ENCODE measurements around the gene CDH4. TPM values are rescaled to one million over a fixed set of nuclear protein-coding genes. Genes with fewer than 3 reads are reported as not detected.

Gene CDH4
- total RNA-seq, 1 donor from 2014 or later = 3.2 TPM

GRCh38 chr20:61727761-61728160 is 475.7 kb downstream of the CDH4 start:
- TF ChIP-seq EZH2 (IDR thresholded peaks at IDR 0.05; ENCODE audit: insufficient read depth, low read length) = no peak
- TF ChIP-seq, protein P1, sequence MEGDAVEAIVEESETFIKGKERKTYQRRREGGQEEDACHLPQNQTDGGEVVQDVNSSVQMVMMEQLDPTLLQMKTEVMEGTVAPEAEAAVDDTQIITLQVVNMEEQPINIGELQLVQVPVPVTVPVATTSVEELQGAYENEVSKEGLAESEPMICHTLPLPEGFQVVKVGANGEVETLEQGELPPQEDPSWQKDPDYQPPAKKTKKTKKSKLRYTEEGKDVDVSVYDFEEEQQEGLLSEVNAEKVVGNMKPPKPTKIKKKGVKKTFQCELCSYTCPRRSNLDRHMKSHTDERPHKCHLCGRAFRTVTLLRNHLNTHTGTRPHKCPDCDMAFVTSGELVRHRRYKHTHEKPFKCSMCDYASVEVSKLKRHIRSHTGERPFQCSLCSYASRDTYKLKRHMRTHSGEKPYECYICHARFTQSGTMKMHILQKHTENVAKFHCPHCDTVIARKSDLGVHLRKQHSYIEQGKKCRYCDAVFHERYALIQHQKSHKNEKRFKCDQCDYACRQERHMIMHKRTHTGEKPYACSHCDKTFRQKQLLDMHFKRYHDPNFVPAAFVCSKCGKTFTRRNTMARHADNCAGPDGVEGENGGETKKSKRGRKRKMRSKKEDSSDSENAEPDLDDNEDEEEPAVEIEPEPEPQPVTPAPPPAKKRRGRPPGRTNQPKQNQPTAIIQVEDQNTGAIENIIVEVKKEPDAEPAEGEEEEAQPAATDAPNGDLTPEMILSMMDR (IDR thresholded peaks at IDR 0.05; ENCODE audit: insufficient read depth, low read depth, low read length) = no peak
- peaks cover 18% of the 10 kb centered on the region for H3K4me1 Mint-ChIP-seq (ENCODE audit: low read depth, unreplicated experiment)
- Histone ChIP-seq H3K4me1 (ENCODE audit: insufficient read depth, low read length) (peaks cover 5% of the 10 kb centered on the region), H3K4me2 (ENCODE audit: low read length) (no peak overlapping the region), H3K36me3 (ENCODE audit: insufficient read depth, low read length) (no peaks in the 10 kb centered on the region), H4K20me1 (ENCODE audit: insufficient read depth, low read length) (peaks cover 13% of the 10 kb centered on the region), H3K27me3 (ENCODE audit: insufficient read depth, low read length) (no peaks in the 10 kb centered on the region), H3K27ac (ENCODE audit: low read depth, low read length) (no peak overlapping the region), H2AFZ (ENCODE audit: low read depth, low read length) (no peak overlapping the region), H3K79me2 (ENCODE audit: insufficient read depth, low read length) (no peaks in the 10 kb centered on the region), H3K9ac (ENCODE audit: low read length) (no peak overlapping the region), H3K4me3 (ENCODE audit: insufficient read depth, low read depth, low read length) (no peak overlapping the region), H3K9me3 (ENCODE audit: insufficient read depth, low read depth, low read length) (peaks cover 4% of the 10 kb centered on the region)
- no peak overlapping the region for H3K4me3 Mint-ChIP-seq (ENCODE audit: unreplicated experiment)
- H3K36me3 Mint-ChIP-seq (ENCODE audit: low read depth, unreplicated experiment) = peaks cover 2% of the 10 kb centered on the region
- FAIRE-seq (no peak), DNase-seq (ENCODE audit: low read depth) (no peak)
- H3K27ac Mint-ChIP-seq (ENCODE audit: unreplicated experiment) = no peak overlapping the region
- no peaks in the 10 kb centered on the region for H3K9me3 Mint-ChIP-seq (ENCODE audit: unreplicated experiment)
- H3K27me3 Mint-ChIP-seq (ENCODE audit: low read depth, unreplicated experiment) = peaks cover 4% of the 10 kb centered on the region

DNA sequence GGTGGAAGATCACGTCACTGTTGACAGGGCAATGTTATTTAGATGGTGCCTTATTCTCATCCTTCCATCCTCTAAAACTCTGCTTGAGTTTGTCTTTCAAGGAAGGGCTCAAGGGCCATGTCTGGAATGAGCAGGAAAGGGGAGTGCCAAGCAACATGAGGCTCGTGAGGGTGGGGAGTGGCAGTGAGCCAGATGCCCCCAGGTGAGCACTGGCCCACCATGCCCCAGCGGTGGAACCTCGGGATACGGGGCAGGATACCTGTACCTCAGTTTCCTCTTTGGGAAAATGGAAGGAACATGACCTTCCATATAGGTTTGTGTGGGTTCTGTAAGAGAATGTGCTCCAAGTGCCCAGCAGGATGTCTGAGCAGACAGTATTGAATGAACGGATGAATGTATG is 476.3 kb downstream of the CDH4 start:
- H3K4me3 Mint-ChIP-seq (ENCODE audit: unreplicated experiment) = no peak overlapping the region
- peaks cover 13% of the 10 kb centered on the region for H4K20me1 ChIP-seq (ENCODE audit: insufficient read depth, low read length)
- FAIRE-seq (no peak), DNase-seq (ENCODE audit: low read depth) (no peak)
- no peaks in the 10 kb centered on the region for H3K36me3 ChIP-seq (ENCODE audit: insufficient read depth, low read length)
- H3K9ac ChIP-seq (ENCODE audit: low read length) = no peak overlapping the region
- H3K27ac ChIP-seq (ENCODE audit: low read depth, low read length) = no peak overlapping the region
- peaks cover 5% of the 10 kb centered on the region for H3K4me1 ChIP-seq (ENCODE audit: insufficient read depth, low read length)
- H3K27ac Mint-ChIP-seq (ENCODE audit: unreplicated experiment) = no peak overlapping the region
- no peak for TF ChIP-seq EZH2 (IDR thresholded peaks at IDR 0.05; ENCODE audit: insufficient read depth, low read length)
- TF ChIP-seq, protein P1 (IDR thresholded peaks at IDR 0.05; ENCODE audit: insufficient read depth, low read depth, low read length) = no peak
- H3K4me3 ChIP-seq (ENCODE audit: insufficient read depth, low read depth, low read length) = no peak overlapping the region
- H3K79me2 ChIP-seq (ENCODE audit: insufficient read depth, low read length) = no peaks in the 10 kb centered on the region
- H3K4me2 ChIP-seq (ENCODE audit: low read length) = no peak overlapping the region
- no peaks in the 10 kb centered on the region for H3K27me3 ChIP-seq (ENCODE audit: insufficient read depth, low read length)
- H3K27me3 Mint-ChIP-seq (ENCODE audit: low read depth, unreplicated experiment) = peaks cover 4% of the 10 kb centered on the region
- H3K4me1 Mint-ChIP-seq (ENCODE audit: low read depth, unreplicated experiment) = peaks cover 18% of the 10 kb centered on the region
- H3K9me3 ChIP-seq (ENCODE audit: insufficient read depth, low read depth, low read length) = peaks cover 4% of the 10 kb centered on the region
- H3K9me3 Mint-ChIP-seq (ENCODE audit: unreplicated experiment) = no peaks in the 10 kb centered on the region
- H3K36me3 Mint-ChIP-seq (ENCODE audit: low read depth, unreplicated experiment) = peaks cover 2% of the 10 kb centered on the region
- H2AFZ ChIP-seq (ENCODE audit: low read depth, low read length) = no peak overlapping the region

- Histone ChIP-seq H3K4me2 (ENCODE audit: low read length) (peak overlapping the region; percentile 34), H3K79me2 (ENCODE audit: insufficient read depth, low read length) (no peaks in the 10 kb centered on the region), H4K20me1 (ENCODE audit: insufficient read depth, low read length) (peaks cover 13% of the 10 kb centered on the region), H3K27ac (ENCODE audit: low read depth, low read length) (no peak overlapping the region), H3K9me3 (ENCODE audit: insufficient read depth, low read depth, low read length) (peaks cover 4% of the 10 kb centered on the region), H2AFZ (ENCODE audit: low read depth, low read length) (no peak overlapping the region), H3K9ac (ENCODE audit: low read length) (no peak overlapping the region), H3K27me3 (ENCODE audit: insufficient read depth, low read length) (no peaks in the 10 kb centered on the region), H3K36me3 (ENCODE audit: insufficient read depth, low read length) (no peaks in the 10 kb centered on the region), H3K4me1 (ENCODE audit: insufficient read depth, low read length) (peaks cover 5% of the 10 kb centered on the region), H3K4me3 (ENCODE audit: insufficient read depth, low read depth, low read length) (no peak overlapping the region)
- peaks cover 6% of the 10 kb centered on the region for H3K27me3 Mint-ChIP-seq (ENCODE audit: low read depth, unreplicated experiment)
- H3K27ac Mint-ChIP-seq (ENCODE audit: unreplicated experiment) = no peak overlapping the region
- H3K4me1 Mint-ChIP-seq (ENCODE audit: low read depth, unreplicated experiment) = peaks cover 18% of the 10 kb centered on the region
- TF ChIP-seq, protein P1 (IDR thresholded peaks at IDR 0.05; ENCODE audit: insufficient read depth, low read depth, low read length) = no peak
- no peak for TF ChIP-seq EZH2 (IDR thresholded peaks at IDR 0.05; ENCODE audit: insufficient read depth, low read length)
- H3K36me3 Mint-ChIP-seq (ENCODE audit: low read depth, unreplicated experiment) = peaks cover 2% of the 10 kb centered on the region
- FAIRE-seq = no peak
- no peaks in the 10 kb centered on the region for H3K9me3 Mint-ChIP-seq (ENCODE audit: unreplicated experiment)
- no peak overlapping the region for H3K4me3 Mint-ChIP-seq (ENCODE audit: unreplicated experiment)
- no peak for DNase-seq (ENCODE audit: low read depth)
Measured at GRCh38 chr20:61728786-61729770, 477.0 kb downstream of the CDH4 start.

Measured in astrocyte (in vitro differentiated cells and primary cell).